IMR-90 (cell line): ENCODE measurements around the gene APMAP. TPM values are rescaled to one million over a fixed set of nuclear protein-coding genes. Genes with fewer than 3 reads are reported as not detected.
"Not testable (repeated sequence)": the region's sequence is repeated elsewhere in the genome, so short reads cannot be mapped to it uniquely, and the experiment has no call there.

Experiments
- ATAC-seq: fragments of 200-7000 bp; cut with Tn5 transposase; 2 replicates; pipeline ENCODE4 v1.9.1; 2020; ENCODE audit warnings: low read depth, mild to moderate bottlenecking, moderate library complexity
- BruUV-seq: library from RNA; stranded (reverse); fragments of 400-500 nt; replicated peaks from 2 replicates; lab custom pipeline; 2021; lab: Mats Ljungman, UMichigan
- CTCF ChIA-PET: fragments of 300-600 bp; formaldehyde crosslinking; extraction: SDS; loops from one replicate; lab custom pipeline; 2021; ENCODE audit warnings: antibody characterized with exemption; lab: Yijun Ruan, JAX
- POLR2A ChIA-PET: fragments of 300-600 bp; sonication (Branson Sonifier 250); formaldehyde crosslinking; loops from one replicate; lab custom pipeline; 2022; ENCODE audit warnings: antibody characterized with exemption; ENCODE audit not compliant: unreplicated experiment; lab: Charles Lee
- DNase-seq: peaks from one replicate; pipeline ENCODE4 v3.0.0; 2013
- H2AFZ ChIP-seq: replicated peaks from 2 replicates; pipeline ENCODE3; 2013; ENCODE audit warnings: low read length, mild to moderate bottlenecking; ENCODE audit not compliant: poor library complexity
- H2AK5ac ChIP-seq: 2 replicates; pipeline ENCODE4 v1.6.1; 2013; ENCODE audit warnings: low read depth, low read length, inconsistent platforms
- H2AK9ac ChIP-seq: replicated peaks from 2 replicates; pipeline ENCODE3; 2013; ENCODE audit warnings: mild to moderate bottlenecking, low read depth, low read length, moderate library complexity; ENCODE audit not compliant: poor library complexity
- H2BK120ac ChIP-seq: 2 replicates; pipeline ENCODE4 v1.6.1; 2013; ENCODE audit warnings: low read depth, low read length, inconsistent platforms
- H2BK15ac ChIP-seq: 3 replicates; pipeline ENCODE4 v1.6.1; 2013; ENCODE audit warnings: low read depth, low read length, inconsistent platforms
- H2BK20ac ChIP-seq: 2 replicates; pipeline ENCODE4 v1.6.1; 2013; ENCODE audit warnings: low read depth, mild to moderate bottlenecking, inconsistent platforms, low read length, moderate library complexity
- H2BK5ac ChIP-seq: 2 replicates; pipeline ENCODE4 v1.6.1; 2013; ENCODE audit warnings: mild to moderate bottlenecking, low read depth, low read length, inconsistent platforms; ENCODE audit not compliant: poor library complexity, severe bottlenecking
- H3K14ac ChIP-seq: replicated peaks from 2 replicates; pipeline ENCODE4 v1.6.1; 2013; ENCODE audit warnings: low read depth, low read length, inconsistent platforms
- H3K18ac ChIP-seq: 2 replicates; pipeline ENCODE4 v1.6.1; 2013; ENCODE audit warnings: low read depth, low read length, control low read depth
- H3K23ac ChIP-seq: 2 replicates; pipeline ENCODE4 v1.6.1; 2013; ENCODE audit warnings: low read depth, low read length, inconsistent platforms
- H3K27ac ChIP-seq: 2 replicates; pipeline ENCODE4 v1.5.1; 2013; ENCODE audit warnings: mild to moderate bottlenecking, control low read depth, low read length; ENCODE audit not compliant: insufficient read depth
- H3K27me3 ChIP-seq: 2 replicates; pipeline ENCODE4 v1.6.1; 2013; ENCODE audit warnings: low read length; ENCODE audit not compliant: control insufficient read depth, insufficient read depth
- H3K36me3 ChIP-seq: 2 replicates; pipeline ENCODE4 v1.6.1; 2013; ENCODE audit warnings: low read length, mixed read lengths; ENCODE audit not compliant: control insufficient read depth, insufficient read depth
- H3K4ac ChIP-seq: 2 replicates; pipeline ENCODE4 v1.6.1; 2013; ENCODE audit warnings: low read depth, low read length, inconsistent platforms
- H3K4me1 ChIP-seq: 2 replicates; pipeline ENCODE4 v1.6.1; 2013; ENCODE audit warnings: low read length, mixed read lengths; ENCODE audit not compliant: control insufficient read depth, insufficient read depth
- H3K4me2 ChIP-seq: 2 replicates; pipeline ENCODE4 v1.6.1; 2013; ENCODE audit warnings: low read depth, mild to moderate bottlenecking, control low read depth, low read length, moderate library complexity
- H3K4me3 ChIP-seq: 2 replicates; pipeline ENCODE4 v1.5.1; 2013; ENCODE audit warnings: low read depth, mild to moderate bottlenecking, control low read depth, low read length, moderate library complexity; ENCODE audit not compliant: insufficient read depth
- H3K56ac ChIP-seq: 2 replicates; pipeline ENCODE4 v1.6.1; 2013; ENCODE audit warnings: low read length, inconsistent platforms; ENCODE audit not compliant: insufficient read depth; ENCODE audit errors: extremely low read depth
- H3K79me1 ChIP-seq, 2 experiments: 2 replicates each; pipeline ENCODE4 v1.6.1; 2013; ENCODE audit warnings: low read length in 2 of 2, inconsistent platforms in 1 of 2, low read depth in 1 of 2
- H3K9ac ChIP-seq: 2 replicates; pipeline ENCODE4 v1.6.1; 2013; ENCODE audit warnings: low read depth, low read length, control low read depth
- H3K9me1 ChIP-seq: 2 replicates; pipeline ENCODE4 v1.6.1; 2013; ENCODE audit warnings: low read length, inconsistent platforms; ENCODE audit not compliant: insufficient read depth
- H3K9me3 ChIP-seq: 2 replicates; pipeline ENCODE4 v1.6.1; 2013; ENCODE audit warnings: low read length; ENCODE audit not compliant: control insufficient read depth, insufficient read depth
- H4K20me1 ChIP-seq: 2 replicates; pipeline ENCODE4 v1.6.1; 2013; ENCODE audit warnings: low read length, inconsistent platforms; ENCODE audit not compliant: insufficient read depth
- H4K5ac ChIP-seq: 2 replicates; pipeline ENCODE4 v1.6.1; 2013; ENCODE audit warnings: mild to moderate bottlenecking, low read depth, low read length, control low read depth
- H4K8ac ChIP-seq, 2 experiments: 2 replicates each; pipeline ENCODE4 v1.6.1; 2013; ENCODE audit warnings: low read depth in 2 of 2, low read length in 2 of 2, control low read depth in 1 of 2, inconsistent platforms in 1 of 2
- H4K91ac ChIP-seq: 2 replicates; pipeline ENCODE4 v1.6.1; 2013; ENCODE audit warnings: low read depth, low read length, inconsistent platforms; ENCODE audit not compliant: insufficient read depth
- WGBS, 2 experiments: methylation state at CpG; one replicate each; pipeline versions ENCODE4 v1.1.5 to v1.1.7; 2013; ENCODE audit warnings: missing lambda C conversion rate in 2 of 2; ENCODE audit not compliant: insufficient read length in 1 of 2; ENCODE audit errors: extremely low coverage in 2 of 2; 5-methylcytosine and 5-hydroxymethylcytosine counted together
- dilution Hi-C: fragments of 300-500 bp; cut with HindIII; formaldehyde crosslinking; loops from one replicate; pipeline ENCODE4 v1.14.3; 2018; ENCODE audit warnings: low sequenced_read_pairs; ENCODE audit not compliant: unreplicated experiment
- in situ Hi-C: fragments of 300-500 bp; cut with MboI; formaldehyde crosslinking; loops from 3 replicates; pipeline ENCODE4 v1.14.3; 2019; ENCODE audit warnings: low sequenced_read_pairs, inconsistent platforms, mixed read lengths
- intact Hi-C: fragments of 100-400 bp; cut with micrococcal nuclease; formaldehyde crosslinking; loops from 2 replicates; pipeline ENCODE4 v1.10.0; 2022
- polyA plus RNA-seq, 3 experiments: library from polyadenylated mRNA; depleted of rRNA; stranded (reverse); fragments of >200 nt; gene quantifications; 2 replicates each; pipeline ENCODE4 v1.2.3, GENCODE V29; 2012; ENCODE audit warnings: low replicate concordance in 1 of 3
- total RNA-seq: library from RNA; depleted of rRNA; stranded (reverse); fragments of >200 nt; gene quantifications from 2 replicates; pipeline ENCODE4 v1.2.3, GENCODE V29; 2012

The APMAP gene
- total and polyA plus RNA-seq, 2 of the 4 experiments (the other 2 are of a cell fraction) = 67.2 to 88.8 TPM

- H3K9me1 ChIP-seq, dilution Hi-C loops, H2AFZ ChIP-seq, H3K4me2 ChIP-seq, H2BK20ac ChIP-seq, H3K18ac ChIP-seq, H4K8ac ChIP-seq, H2BK120ac ChIP-seq, H4K20me1 ChIP-seq, H3K9ac ChIP-seq, H2AK5ac ChIP-seq, H3K79me1 ChIP-seq, POLR2A ChIA-PET, H3K14ac ChIP-seq, H4K91ac ChIP-seq, DNase-seq, H3K56ac ChIP-seq, CTCF ChIA-PET, H2BK15ac ChIP-seq, H3K4me1 ChIP-seq, H3K4ac ChIP-seq, H3K36me3 ChIP-seq, H3K23ac ChIP-seq, H2BK5ac ChIP-seq, H3K4me3 ChIP-seq, H4K5ac ChIP-seq, H3K27ac ChIP-seq, H2AK9ac ChIP-seq, ATAC-seq, BruUV-seq, H3K9me3 ChIP-seq: not testable (repeated sequence)
- intact Hi-C loops = loop anchor here (2.0 kb wide), 3 partner anchors 139 to 1031 kb away; no protein-coding TSS in a partner anchor
- in situ Hi-C loops = loop anchor here (5.0 to 25.0 kb wide), 2 partner anchors 757 to 982 kb away; no protein-coding TSS in a partner anchor
- H3K27me3 ChIP-seq = peaks cover 20% of the 10 kb centered on the region; the same call in 1 of the 2 replicates
- WGBS, 2 experiments = 75% methylated on average over 10 of the region's 15 CpGs; no CpG with 5 or more reads in 1 of the 2 experiments
These were observed 72.9 kb downstream of the APMAP start for GRCh38 chr20:24919665-24920064.
